HCT116 (cell line): ENCODE results near the gene HERPUD1.

Experiments
- CEBPB ChIP-seq: IDR thresholded peaks from 2 replicates; pipeline ENCODE4 v1.6.1; 2012; ENCODE audit warnings: low read depth
- CTCF ChIP-seq, 3 experiments: fragments of 200-600 bp in 1 of 3; sonication (generic) in 1 of 3; IDR thresholded peaks in 2 of 3; conservative IDR thresholded peaks in 1 of 3; 2 replicates each; pipeline ENCODE4 v1.5.1; 2012 to 2017; ENCODE audit warnings: low read depth in 2 of 3, low read length in 2 of 3, antibody characterized with exemption in 1 of 3, borderline replicate concordance in 1 of 3, control low read depth in 1 of 3, mild to moderate bottlenecking in 1 of 3, mixed read lengths in 1 of 3, mixed run types in 1 of 3, moderate library complexity in 1 of 3; ENCODE audit not compliant: insufficient read depth in 1 of 3
- EZH2 ChIP-seq: fragments of 200-600 bp; sonication (generic); IDR thresholded peaks from 2 replicates; pipeline ENCODE4 v1.6.1; 2017; ENCODE audit warnings: antibody characterized with exemption, mixed run types
- POLR2A ChIP-seq: IDR thresholded peaks from 2 replicates; pipeline ENCODE4 v1.7.0; 2011; ENCODE audit warnings: borderline replicate concordance; ENCODE audit not compliant: insufficient read depth, insufficient read length; ENCODE audit errors: extremely low read depth
- POLR2AphosphoS5 ChIP-seq: IDR thresholded peaks from 2 replicates; pipeline ENCODE4 v1.6.1; 2011; ENCODE audit warnings: mild to moderate bottlenecking, low read depth, low read length, moderate library complexity
- REST ChIP-seq: IDR thresholded peaks from 2 replicates; pipeline ENCODE4 v1.6.1; 2012; ENCODE audit warnings: low read depth
- SP1 ChIP-seq: IDR thresholded peaks from 2 replicates; pipeline ENCODE4 v1.6.1; 2012; ENCODE audit warnings: low read depth

GRCh38 chr16:56980792-56981724 lies 49.1 kb downstream of the HERPUD1 start:
- TF ChIP-seq POLR2A (no peak), SP1 (no peak), CTCF (IDR thresholded peaks at IDR 0.05 in 2 of 3, conservative IDR thresholded peaks at IDR 0.05 in 1 of 3; ENCODE audit: borderline replicate concordance in 1 of 3, insufficient read depth in 1 of 3, low read depth in 2 of 3, low read length in 2 of 3) (no peak), CEBPB (no peak), REST (no peak), EZH2 (no peak), POLR2AphosphoS5 (no peak)
